Activated T-cell treated with anti-CD3 and anti-CD28 coated beads, Interleukin-2, amount 50 U/mL, for 1 hour (primary cell): ENCODE data around the gene C1orf52.

ENCODE experiments used
- DNase-seq: peaks from one replicate; pipeline ENCODE4 v3.0.0-alpha.2; 2020

C1orf52 gene

DNA sequence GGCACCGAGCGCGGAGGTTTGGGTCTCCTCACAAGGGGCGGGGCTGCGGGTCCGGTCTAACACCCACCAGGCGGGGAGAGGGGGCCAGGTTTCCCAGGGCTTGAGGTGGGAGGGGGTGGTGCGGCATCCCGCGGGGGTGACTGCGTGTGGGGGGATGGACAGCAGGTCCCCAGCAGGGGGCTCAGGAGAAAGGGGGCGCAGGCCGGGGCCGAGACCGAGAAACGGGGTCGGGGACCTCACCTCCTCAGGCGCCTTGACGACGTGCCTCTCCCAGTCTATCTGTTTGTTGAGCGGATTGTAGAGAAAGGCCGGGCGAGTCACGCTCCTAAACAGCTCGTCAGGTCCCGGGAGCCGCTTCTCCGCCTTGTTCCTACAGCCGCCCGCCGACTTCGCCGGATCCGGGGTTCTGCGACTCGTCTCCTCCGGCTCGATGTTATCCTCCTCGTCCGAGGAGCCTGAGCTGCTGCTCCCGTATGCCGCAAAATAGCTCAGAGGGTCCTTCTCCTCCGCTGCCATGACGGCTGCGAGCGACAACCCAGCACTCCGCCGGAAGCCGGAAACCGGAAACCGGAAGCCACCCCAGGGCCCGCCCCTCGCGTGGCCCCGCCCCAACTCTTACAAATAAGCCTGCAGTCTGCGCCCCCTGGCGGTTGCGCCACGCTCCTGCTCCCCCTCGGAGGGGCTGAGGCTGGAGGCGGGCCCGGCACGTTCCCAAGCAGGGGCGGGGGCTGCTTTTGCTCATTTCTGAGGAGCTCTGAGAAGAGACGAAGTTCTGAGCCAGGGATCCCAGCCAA is at the start of gene C1orf52:
TSS of gene C1orf52 (minus strand) at position 545 of the 794 bp plus-strand sequence. CDS start at position 516, 29 bp downstream.
- peak; percentile 97 for DNase-seq

DNA sequence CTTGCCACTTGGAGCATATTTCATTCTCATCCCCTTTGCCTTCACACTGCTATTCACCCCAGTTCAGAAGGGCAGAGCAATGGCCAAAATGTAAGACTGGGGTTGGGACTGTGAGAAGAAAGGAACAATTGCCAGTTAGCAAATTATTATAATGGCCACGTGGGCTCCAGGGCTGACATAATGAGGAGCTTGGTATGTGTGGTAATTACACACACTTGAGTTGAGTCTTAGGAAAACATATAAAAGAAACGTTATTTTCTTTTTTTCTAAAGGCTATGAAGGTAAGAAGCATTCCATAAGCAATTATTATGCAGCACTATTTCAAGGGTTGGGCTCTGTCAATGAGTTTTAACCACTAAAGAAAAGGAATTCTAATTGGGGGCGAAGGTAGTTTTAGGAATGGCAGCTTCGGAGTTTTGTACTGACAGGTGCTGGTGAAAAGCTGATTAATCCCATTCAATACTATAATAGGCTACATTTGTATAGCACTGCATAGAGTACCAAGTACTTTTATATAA is 49.4 kb upstream of the C1orf52 start:
- no peak for DNase-seq

GRCh38 chr1:85307987-85308832 is 48.7 kb upstream of the C1orf52 start:
- peak; percentile 67 for DNase-seq

DNA sequence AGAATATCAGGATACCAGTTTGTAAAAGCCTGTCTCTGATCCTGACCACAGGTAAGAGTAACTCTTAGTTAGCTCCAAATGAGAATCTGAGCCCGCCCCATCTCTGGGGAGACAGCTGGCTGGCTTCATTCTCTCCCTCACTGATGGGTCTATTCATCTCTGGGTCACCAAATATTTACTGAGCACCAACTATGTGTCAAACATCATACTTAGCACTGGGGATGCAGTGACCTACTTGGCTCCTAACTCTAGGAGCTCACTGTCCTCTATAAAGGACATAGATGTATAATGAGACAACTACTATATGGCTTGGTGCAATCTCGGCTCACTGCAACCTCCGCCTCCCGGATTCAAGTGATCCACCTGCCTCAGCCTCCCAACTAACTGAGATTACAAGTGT is 46.8 kb upstream of the C1orf52 start:
- no peak for DNase-seq

DNA sequence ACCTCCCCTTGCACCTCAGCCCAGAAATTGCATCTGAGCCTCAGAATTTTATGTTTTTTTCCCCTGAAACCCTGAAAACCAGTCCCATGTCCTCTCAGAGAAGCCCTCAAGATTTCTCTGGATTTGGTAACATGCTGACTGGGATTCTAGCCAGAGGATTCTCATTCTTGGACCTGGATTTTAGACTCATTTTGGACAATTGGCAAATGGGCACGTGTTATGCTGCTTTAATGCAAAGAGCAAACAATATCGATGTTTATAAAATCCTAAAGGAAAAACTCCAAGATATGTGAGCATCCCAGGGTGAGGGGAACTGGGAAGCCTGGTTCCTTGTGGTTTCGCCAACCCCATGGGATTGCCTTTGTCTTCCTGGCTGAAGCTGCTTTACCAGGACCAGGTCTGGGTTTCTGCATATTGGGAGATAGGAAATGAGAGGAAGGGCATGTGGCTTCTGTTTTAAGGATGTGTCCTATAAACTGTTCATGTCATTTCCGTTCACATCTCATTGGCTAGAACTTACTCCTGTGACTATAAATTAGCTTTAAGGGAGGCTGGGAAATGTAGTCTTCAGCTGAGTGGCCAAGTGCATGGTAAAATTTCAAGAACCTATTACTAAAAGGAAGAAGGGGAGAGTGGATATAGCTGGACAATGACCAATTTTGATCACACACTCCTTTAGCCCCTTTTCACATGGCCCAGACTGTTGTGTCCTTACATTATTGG is 44.1 kb upstream of the C1orf52 start:
- DNase-seq: no peak

DNA sequence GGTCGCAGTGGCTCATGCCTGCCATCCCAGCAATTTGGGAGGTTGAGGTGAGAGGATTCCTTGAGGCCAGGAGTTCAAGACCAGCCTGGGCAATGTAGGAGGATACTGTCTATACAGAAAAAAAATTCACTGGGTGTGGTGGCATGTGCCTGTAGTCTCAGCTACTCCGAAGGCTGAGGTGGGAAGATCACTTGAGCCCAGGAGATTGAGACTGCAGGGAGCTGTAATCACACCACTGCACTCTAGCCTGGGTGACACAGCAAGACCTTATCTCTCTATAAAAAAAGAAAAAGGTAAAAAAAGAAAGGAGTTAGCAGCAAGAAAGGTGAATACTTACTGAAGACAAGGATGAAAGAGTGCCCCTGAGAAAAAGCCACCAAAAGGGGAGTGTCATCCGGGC is 40.7 kb upstream of the C1orf52 start:
- DNase-seq: no peak

DNA sequence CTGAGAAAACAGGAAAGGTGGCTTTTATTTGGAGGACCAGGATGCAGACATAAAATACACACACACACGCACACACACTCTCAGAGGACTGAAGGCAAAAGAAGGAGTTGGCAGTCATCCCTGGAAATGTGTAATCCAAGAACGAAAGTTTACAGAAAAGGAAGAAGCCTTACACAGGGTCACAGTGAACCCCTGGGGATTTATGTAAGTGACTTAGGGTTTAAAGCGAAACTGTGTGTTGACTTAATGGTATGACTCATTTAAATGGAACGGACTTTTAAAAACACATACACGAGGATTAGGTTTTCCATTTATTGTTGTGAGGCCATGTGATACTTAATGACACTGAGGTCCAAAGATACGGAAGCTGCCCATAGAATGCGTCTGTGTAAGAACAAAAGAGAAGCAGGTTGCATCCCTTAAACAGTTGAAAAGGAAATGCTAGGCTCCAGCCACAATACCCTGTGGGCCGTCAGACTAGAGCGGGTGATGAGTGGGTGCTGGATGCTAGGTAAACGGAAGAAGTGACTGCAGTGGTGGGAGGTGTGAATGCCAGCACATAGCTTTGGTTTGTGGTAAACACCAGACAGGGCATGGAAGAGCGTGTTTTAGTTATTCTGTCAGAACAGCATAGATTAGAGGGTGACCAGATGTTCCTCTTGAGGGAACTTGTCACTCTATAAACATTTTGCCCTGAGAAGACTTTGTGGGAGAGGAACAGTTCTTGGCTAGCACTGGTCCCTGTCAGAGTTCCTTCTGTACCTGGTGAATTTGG is 38.6 kb upstream of the C1orf52 start:
- peak; percentile 45 for DNase-seq

DNA sequence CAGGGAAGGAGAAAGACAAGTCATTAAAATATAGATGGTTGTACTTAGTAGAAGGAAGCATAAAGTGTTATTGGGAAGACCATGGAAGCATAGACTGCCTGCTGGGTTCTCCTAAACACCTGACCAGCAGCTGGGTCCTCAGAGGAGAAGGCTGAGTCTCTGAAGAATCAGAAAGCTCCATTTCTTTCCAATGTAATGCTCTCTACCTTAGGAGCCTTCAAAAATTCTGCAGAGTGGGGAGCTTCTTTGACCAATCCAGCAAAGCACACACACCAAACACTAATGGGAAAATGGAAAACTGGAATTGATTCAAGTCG is 38.0 kb upstream of the C1orf52 start:
- DNase-seq: no peak

- no peak for DNase-seq
Measured at GRCh38 chr1:85296980-85297379, 37.5 kb upstream of the C1orf52 start.

- DNase-seq: no peak
Measured at GRCh38 chr1:85295654-85296053, 36.2 kb upstream of the C1orf52 start.

- DNase-seq: no peak
Measured at GRCh38 chr1:85295006-85295431, 35.6 kb upstream of the C1orf52 start.

DNA sequence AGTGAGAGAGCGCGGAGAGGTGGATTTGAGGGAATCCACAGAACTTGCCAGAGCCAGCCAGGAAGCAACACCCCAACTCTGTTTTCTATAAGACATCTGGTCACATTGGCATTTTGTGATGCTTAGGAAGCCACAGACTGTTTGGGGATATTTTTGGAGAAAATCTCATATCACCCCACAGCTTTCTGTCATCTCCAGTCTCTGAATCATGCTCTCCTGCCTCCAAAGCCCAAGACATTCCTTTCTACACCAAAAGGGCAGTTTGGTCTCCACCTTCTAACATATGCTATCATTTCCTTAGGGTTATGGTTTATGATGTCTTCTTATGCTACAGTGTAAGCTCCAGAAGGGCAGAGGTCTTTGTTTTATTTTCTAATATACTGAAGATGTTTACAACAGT is 31.4 kb upstream of the C1orf52 start:
- DNase-seq: no peak

- no peak for DNase-seq
Measured at GRCh38 chr1:85289848-85290335, 30.4 kb upstream of the C1orf52 start.

- DNase-seq: no peak
Measured at GRCh38 chr1:85289207-85289847, 29.9 kb upstream of the C1orf52 start.

- no peak for DNase-seq
Measured at GRCh38 chr1:85284202-85284601, 24.7 kb upstream of the C1orf52 start.

DNA sequence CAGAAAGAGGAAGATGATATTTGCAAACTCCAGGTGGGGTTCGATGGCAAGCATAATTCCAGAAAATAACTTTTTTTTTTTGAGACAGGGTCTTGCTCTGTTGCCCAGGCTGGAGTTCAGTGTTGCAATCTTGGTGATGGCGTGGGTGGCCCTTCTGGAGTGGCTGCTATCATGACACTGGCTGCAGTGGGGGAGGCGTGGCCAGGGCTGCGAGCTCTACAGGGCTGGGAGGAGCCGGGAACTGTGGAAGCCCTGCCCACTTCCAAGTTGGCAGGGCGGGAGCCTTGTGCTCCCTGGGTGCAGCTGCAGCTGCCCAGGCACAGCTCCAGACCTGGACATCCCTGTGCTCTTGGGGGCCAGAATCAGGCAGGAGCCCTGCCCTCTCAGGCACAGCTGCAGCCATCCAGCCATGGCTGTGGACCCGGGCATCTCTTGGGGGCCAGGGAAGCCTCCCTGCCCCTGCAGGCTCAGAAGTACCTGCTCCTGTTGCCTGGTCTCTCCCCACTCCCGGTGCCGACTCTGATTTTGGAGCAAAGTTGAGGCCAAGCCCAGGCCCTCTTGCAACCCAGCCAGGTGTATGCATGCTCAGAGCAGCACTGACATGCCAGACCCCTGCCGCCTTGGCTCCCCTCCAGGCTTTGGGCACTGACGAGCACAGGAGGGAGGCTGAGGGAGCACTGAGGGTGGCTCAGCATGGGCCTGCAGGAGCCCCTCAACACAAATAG is 24.2 kb upstream of the C1orf52 start:
- no peak for DNase-seq

- no peak for DNase-seq
Measured at GRCh38 chr1:85282424-85282823, 23.0 kb upstream of the C1orf52 start.

DNA sequence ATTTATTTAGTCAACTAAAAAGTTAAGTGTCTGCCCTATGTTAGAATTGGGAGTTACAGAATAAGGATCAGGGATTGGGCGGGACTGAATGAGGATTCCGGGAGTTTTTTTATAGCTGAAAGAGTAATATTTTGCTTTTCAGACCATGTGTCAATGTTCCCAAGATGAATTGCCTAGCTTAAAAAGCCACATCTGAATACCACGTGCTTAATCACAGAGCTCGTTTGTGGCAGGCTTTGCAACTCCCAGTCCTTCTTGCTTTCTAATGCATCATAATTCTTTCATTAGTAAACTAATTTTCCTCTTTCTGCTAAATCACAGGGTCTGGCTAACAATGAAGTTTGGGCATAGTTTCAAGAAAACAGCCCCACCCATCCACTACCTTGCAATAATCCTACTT is 21.2 kb upstream of the C1orf52 start:
- DNase-seq: no peak

DNA sequence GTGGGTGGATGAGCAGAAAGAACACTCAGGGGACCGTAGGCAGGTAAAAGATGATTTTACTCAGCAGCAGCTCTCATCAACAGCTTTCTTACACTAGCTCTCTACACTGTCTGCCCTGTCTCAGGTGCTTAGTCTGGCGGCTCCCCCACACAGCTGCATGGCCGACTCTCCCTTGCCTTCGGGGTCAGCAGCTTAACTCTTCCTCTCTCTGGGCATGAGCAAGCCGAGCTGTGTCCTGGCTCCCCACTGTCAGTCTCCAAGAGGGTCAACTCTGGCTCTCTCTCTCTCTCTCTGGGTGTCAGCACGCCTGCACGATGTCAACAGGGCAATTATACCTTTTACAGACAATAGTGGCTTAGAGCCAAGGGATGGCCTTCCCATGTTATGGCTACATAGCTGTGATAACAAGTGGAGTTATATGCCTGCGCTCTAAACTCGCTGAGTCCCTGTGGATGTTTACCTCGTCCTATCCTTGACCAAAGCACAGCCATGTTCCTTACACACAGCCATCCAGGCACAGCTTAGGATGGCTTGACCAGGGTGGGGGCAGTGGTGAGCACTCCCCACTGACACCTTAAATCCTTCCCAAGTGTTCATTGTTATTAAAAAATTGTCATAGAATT is 20.1 kb upstream of the C1orf52 start:
- no peak for DNase-seq

- DNase-seq: no peak
Measured at GRCh38 chr1:85278853-85279314, 19.4 kb upstream of the C1orf52 start.
